Measurements from ENCODE around the gene MMRN1. TPM values are rescaled to one million over a fixed set of nuclear protein-coding genes. Genes with fewer than 3 reads are reported as not detected.

MMRN1 gene
- total and polyA plus RNA-seq, 2 of the 8 experiments (the other 6 are each of a cell fraction or from before 2014, with no cell fraction given), result not detected

DNA sequence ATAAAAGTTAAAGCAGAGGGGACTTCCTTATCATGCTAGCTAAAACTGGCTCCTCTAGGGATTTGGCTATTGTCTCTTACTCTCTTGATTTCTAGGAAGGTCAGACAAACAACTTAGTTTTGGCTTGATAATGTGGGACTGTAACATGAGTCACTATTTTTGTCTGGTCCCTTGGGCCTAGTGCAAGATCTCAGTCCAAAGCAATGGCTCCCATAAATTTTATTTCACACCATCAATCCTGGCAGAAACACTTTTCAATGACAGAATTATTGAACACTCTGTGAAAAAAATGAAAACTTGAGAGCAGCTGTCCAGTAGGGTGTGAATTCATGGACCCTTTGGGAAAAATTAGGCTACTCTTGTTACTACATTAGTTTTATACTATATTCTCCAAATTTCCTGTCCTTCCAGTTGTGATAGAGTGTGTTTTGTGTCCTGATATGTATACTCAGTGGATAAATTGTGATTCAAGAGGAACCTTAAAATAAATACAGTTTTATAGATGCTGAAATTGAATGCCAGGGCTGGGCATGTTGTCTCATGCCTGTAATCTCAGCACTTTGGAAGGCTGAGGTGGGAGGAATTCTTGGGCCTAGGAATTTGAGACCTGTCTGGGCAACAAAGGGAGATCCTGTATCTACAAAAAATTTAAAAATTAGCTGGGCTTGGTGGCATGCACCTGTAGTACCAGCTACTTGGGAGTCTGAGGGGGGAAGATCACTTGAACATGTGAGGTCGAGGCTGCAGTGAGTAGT is 46.9 kb upstream of the MMRN1 start:
- no peak overlapping the region for H2AK5ac ChIP-seq (ENCODE audit: low read depth, low read length)
- no peak overlapping the region for H3K27ac ChIP-seq (ENCODE audit: low read depth, low read length)
- no peaks in the 10 kb centered on the region for H3K27me3 ChIP-seq (replicated peaks in 1 of 4; ENCODE audit: control insufficient read depth in 3 of 4, extremely low read depth in 1 of 4, insufficient read depth in 3 of 4, low read length in 3 of 4)
- H3K36me3 ChIP-seq (ENCODE audit: control insufficient read depth in 2 of 4, insufficient read depth in 4 of 4, low read length in 3 of 4), result no peaks in the 10 kb centered on the region
- no peak overlapping the region for H3K23ac ChIP-seq (ENCODE audit: insufficient read length)
- no peak overlapping the region for H3K18ac ChIP-seq (ENCODE audit: extremely low read depth, low read length)
- no peak overlapping the region for H2BK5ac ChIP-seq (ENCODE audit: low read depth, low read length)
- DNase-seq (ENCODE audit: low read depth in 1 of 2, low spot score in 2 of 2), result no peak
- no peak overlapping the region for H4K91ac ChIP-seq (replicated peaks; ENCODE audit: insufficient read length, low read length)
- no peak overlapping the region for H3K56ac ChIP-seq (replicated peaks; ENCODE audit: insufficient read length, low read depth, low read length)
- H3K9ac ChIP-seq (replicated peaks in 1 of 4; ENCODE audit: extremely low read depth in 1 of 4, low read depth in 3 of 4, low read length in 3 of 4), result no peak overlapping the region
- no peaks in the 10 kb centered on the region for H4K20me1 ChIP-seq (replicated peaks in 1 of 2; ENCODE audit: control insufficient read depth in 1 of 2, insufficient read depth in 2 of 2, low read length in 2 of 2)
- no peak overlapping the region for H2BK15ac ChIP-seq (ENCODE audit: low read length)
- H4K8ac ChIP-seq (ENCODE audit: extremely low read depth, insufficient read depth, low read length), result no peak overlapping the region
- no peak overlapping the region for H3K4me2 ChIP-seq (ENCODE audit: insufficient read depth in 1 of 2, low read depth in 2 of 2, low read length in 2 of 2)
- no peak overlapping the region for H3K14ac ChIP-seq (ENCODE audit: insufficient read length)
- H2BK120ac ChIP-seq (replicated peaks; ENCODE audit: low read depth, low read length), result no peak overlapping the region
- no peaks in the 10 kb centered on the region for H3K79me1 ChIP-seq (ENCODE audit: low read depth, low read length)
- ChIA-PET CTCF (ENCODE audit: partially characterized antibody) (interaction anchor here (1.1 kb wide), 1 partner anchor 20 kb away, joined by 3 read pairs; no protein-coding TSS in a partner anchor), POLR2A (ENCODE audit: partially characterized antibody) (no interaction called here)
- no peaks in the 10 kb centered on the region for H3K23me2 ChIP-seq (ENCODE audit: low read depth, low read length)
- WGBS, 2 experiments (ENCODE audit: extremely low coverage in 1 of 2, insufficient coverage in 1 of 2, insufficient read length in 1 of 2, insufficient replicate concordance in 2 of 2, low coverage in 1 of 2, low lambda C conversion rate in 2 of 2, missing lambda C conversion rate in 1 of 2), result 87% methylated on average over 1 of the region's 1 CpG; no CpG with 5 or more reads in 1 of the 2 experiments
- no peak overlapping the region for H2BK20ac ChIP-seq (ENCODE audit: low read length)
- no peaks in the 10 kb centered on the region for H3K4me1 ChIP-seq (replicated peaks in 1 of 4; ENCODE audit: control insufficient read depth in 3 of 4, insufficient read depth in 4 of 4, low read length in 3 of 4)
- no peak overlapping the region for H4K5ac ChIP-seq (ENCODE audit: insufficient read length, low read depth, low read length)
- peaks cover 10% of the 10 kb centered on the region in 2 experiments; a peak in 3 of 4 replicates for H3K9me3 ChIP-seq (ENCODE audit: insufficient read depth in 2 of 2, low read depth in 1 of 2, low read length in 1 of 2)
- H3K4me3 ChIP-seq (ENCODE audit: extremely low read depth in 1 of 4, insufficient read depth in 2 of 4, low read depth in 3 of 4, low read length in 4 of 4), result no peak overlapping the region
- H3K79me2 ChIP-seq (ENCODE audit: control insufficient read depth in 1 of 2, insufficient read depth in 2 of 2, low read length in 2 of 2), result no peaks in the 10 kb centered on the region
- no peak overlapping the region for H2BK12ac ChIP-seq (ENCODE audit: low read depth, low read length)
- no peak for FAIRE-seq
- no peak overlapping the region for H3K4ac ChIP-seq (replicated peaks; ENCODE audit: insufficient read length, low read depth, low read length)
- H2AFZ ChIP-seq (ENCODE audit: low read length), result no peak overlapping the region
- no peak for TF ChIP-seq SIX5 (IDR thresholded peaks at IDR 0.05; ENCODE audit: low read depth, low read length)
- TF ChIP-seq, protein P1, sequence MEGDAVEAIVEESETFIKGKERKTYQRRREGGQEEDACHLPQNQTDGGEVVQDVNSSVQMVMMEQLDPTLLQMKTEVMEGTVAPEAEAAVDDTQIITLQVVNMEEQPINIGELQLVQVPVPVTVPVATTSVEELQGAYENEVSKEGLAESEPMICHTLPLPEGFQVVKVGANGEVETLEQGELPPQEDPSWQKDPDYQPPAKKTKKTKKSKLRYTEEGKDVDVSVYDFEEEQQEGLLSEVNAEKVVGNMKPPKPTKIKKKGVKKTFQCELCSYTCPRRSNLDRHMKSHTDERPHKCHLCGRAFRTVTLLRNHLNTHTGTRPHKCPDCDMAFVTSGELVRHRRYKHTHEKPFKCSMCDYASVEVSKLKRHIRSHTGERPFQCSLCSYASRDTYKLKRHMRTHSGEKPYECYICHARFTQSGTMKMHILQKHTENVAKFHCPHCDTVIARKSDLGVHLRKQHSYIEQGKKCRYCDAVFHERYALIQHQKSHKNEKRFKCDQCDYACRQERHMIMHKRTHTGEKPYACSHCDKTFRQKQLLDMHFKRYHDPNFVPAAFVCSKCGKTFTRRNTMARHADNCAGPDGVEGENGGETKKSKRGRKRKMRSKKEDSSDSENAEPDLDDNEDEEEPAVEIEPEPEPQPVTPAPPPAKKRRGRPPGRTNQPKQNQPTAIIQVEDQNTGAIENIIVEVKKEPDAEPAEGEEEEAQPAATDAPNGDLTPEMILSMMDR (IDR thresholded peaks at IDR 0.05; ENCODE audit: control extremely low read depth in 1 of 3, insufficient read depth in 1 of 3, low read depth in 1 of 3, low read length in 3 of 3), result no peak
- no peak for TF ChIP-seq SAP30 (IDR thresholded peaks at IDR 0.05; ENCODE audit: insufficient read depth, insufficient replicate concordance, low read length)
- no peak for TF ChIP-seq SRF (IDR thresholded peaks at IDR 0.05; ENCODE audit: low read depth, low read length)
- TF ChIP-seq, protein P2, sequence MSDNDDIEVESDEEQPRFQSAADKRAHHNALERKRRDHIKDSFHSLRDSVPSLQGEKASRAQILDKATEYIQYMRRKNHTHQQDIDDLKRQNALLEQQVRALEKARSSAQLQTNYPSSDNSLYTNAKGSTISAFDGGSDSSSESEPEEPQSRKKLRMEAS (IDR thresholded peaks at IDR 0.05), result no peak
- no peak for TF ChIP-seq RXRA (IDR thresholded peaks at IDR 0.05; ENCODE audit: insufficient read depth, low read depth, low read length)
- TF ChIP-seq EP300 (IDR thresholded peaks at IDR 0.05; ENCODE audit: borderline replicate concordance in 1 of 2, low read depth in 2 of 2, low read length in 2 of 2), result no peak
- TF ChIP-seq GABPA (IDR thresholded peaks at IDR 0.05; ENCODE audit: borderline replicate concordance, insufficient read depth, low read length), result no peak
- TF ChIP-seq POU5F1 (IDR thresholded peaks at IDR 0.05; ENCODE audit: low read depth, low read length), result no peak
